Measurements from ENCODE around the gene TASOR2. TPM values are rescaled to one million over a fixed set of nuclear protein-coding genes. Genes with fewer than 3 reads are reported as not detected.

TASOR2 gene, protein sequence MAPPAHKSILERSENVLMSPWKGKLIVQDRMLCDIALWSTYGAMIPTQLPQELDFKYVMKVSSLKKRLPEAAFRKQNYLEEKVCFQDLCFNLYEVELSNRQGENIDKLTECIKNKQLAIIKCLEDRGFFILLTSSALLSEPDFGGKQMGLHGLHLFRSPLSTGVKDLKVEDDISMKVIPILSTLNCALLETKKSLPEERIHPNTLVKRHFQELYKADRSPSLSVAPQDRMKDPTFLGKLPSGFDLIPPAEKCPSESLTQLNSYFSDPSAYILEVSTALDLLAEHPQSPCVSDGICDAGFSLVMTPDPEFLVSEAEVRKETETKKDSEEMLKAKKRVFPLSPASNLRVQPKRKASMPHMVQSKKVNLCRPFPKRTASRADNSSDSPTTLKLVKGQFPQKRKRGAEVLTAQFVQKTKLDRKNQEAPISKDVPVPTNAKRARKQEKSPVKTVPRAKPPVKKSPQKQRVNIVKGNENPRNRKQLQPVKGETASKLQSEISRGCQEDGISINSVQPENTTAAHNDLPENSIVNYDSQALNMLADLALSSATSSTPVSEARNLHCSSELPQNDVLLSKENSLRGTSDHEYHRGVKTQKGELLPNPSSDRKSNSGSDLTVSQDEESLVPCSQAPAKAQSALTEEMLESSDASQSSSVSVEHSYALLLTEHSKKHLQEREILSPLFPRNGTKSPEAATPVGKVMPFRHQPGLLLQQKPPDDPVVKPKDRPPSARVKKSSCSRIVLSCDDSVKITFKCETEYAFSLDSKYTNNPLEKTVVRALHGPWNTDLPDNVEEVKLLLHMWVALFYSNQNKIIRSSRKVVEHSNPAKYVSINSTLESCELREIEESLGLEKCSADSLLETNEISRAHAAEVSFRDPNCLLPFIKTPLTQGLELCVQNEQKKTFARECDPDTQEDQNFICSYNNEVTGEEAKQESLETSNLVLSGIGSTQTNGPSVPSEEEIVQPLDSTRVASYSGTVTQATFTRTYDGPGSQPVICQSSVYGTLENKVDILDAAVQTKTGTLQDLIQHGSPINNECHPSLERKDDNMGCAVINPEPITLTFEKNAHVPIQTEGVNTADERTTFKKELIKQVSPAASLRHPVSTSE (N-terminal part only)
- total RNA-seq (2022; extraction: Qiagen RNA extraction; ENCODE audit: low read depth), result 22.4 to 45.5 TPM (median 35.6 TPM) in 5 replicates

DNA sequence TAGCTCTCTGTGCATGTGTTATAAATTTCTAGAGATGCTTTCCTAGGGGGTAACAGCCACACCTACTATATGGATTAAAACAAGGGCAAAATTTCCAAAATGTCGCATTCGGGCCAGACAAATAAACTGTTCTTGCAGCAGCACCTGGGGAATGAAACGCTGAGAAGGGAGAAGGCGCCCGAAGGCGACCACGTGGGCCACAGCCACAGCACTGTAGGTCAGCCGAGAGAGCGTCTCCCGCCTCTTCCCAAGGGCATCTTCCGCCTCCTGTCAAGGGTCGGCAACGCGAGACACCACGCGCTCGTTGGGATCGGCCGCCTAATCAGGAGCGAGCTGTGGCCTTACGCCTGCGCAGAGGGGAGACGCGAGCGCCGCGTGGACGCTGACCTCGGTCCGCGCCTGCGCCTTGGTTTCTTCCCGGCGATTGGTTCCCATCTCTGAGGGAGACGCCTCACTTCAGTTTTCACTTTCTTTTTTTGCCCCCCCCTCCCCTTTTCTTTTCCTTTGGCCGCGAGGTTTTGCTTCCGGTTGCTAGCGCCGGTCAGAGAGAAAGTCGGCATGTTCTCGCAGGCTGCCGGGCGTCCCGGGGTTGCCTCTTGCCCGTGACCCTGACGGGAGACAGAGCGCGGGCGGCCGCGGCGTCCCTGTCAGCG lies at the start of gene TASOR2:
Gene TASOR2 (plus strand): TSS at position 521 of the 653 bp plus-strand sequence. CDS start 35,805 bp downstream, outside the sequence.

DNA sequence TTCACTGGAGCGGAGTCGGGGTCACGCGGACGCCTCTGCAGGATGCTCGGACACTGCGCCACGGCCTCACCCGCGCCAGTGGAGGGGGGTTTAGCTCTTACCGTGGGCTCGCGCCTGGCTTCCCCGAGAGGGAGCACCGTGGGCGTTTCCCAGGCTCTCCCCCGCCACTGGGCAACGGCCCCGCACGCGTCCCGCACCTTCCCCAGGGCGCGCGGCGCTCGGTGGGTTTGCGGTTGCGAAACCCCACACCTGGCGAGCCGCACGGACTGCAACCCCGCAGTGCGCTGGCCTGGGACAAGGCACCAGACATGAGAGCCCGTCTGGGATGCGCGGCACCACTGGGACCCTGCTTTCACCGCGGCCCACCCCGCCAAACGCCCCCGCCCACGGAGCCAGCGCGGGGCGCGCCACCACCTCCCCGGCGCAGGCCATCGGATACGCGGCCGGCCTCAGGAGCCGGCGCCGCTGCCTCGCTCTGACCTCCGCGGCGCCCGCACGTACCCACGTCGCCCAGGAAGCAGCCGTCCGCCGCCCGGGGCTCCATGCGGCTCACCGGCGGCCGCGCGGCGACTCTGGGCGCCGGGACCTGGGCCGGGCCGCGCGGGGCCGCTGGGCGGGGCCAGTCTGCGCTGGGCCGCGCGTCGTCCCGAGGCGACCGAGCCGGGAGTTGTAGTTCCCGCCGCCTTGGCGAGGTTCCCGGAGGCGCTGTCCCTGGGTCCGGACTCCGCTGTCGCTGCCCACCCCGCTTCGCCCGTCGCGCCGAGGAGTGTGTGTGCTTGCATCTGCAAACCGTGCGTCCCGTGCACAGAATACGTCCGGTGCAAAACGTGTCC lies 18.4 kb upstream of the TASOR2 start, which contains the start of gene ASB13:
Gene ASB13 (minus strand): TSS at position 588 of the 833 bp plus-strand sequence. CDS start 44 bp downstream, at position 544.

Other genes starting within 250 kb of the TASOR2 start
- not detected in 5 replicates for gene CALML5, start 185.3 kb upstream of the TASOR2 start, total RNA-seq (2022; extraction: Qiagen RNA extraction; ENCODE audit: low read depth)
- not detected in 5 replicates for gene CALML3, start 159.9 kb upstream of the TASOR2 start, total RNA-seq (2022; extraction: Qiagen RNA extraction; ENCODE audit: low read depth)
- 18.2 to 24.5 TPM (median 21.1 TPM) in 5 replicates for gene ASB13, start 18.2 kb upstream of the TASOR2 start, total RNA-seq (2022; extraction: Qiagen RNA extraction; ENCODE audit: low read depth)
- 197 to 320 TPM (median 207 TPM) in 5 replicates for gene GDI2, start 128.6 kb downstream of the TASOR2 start, total RNA-seq (2022; extraction: Qiagen RNA extraction; ENCODE audit: low read depth)
- gene ANKRD16, start 205.1 kb downstream of the TASOR2 start, total RNA-seq (2022; extraction: Qiagen RNA extraction; ENCODE audit: low read depth), result 7.8 to 12.4 TPM (median 11.2 TPM) in 5 replicates
- 36.1 to 41.3 TPM (median 40.2 TPM) in 5 replicates for gene FBH1, start 205.4 kb downstream of the TASOR2 start, total RNA-seq (2022; extraction: Qiagen RNA extraction; ENCODE audit: low read depth)